ENCODE measurements around the gene TMEM164.

DNA sequence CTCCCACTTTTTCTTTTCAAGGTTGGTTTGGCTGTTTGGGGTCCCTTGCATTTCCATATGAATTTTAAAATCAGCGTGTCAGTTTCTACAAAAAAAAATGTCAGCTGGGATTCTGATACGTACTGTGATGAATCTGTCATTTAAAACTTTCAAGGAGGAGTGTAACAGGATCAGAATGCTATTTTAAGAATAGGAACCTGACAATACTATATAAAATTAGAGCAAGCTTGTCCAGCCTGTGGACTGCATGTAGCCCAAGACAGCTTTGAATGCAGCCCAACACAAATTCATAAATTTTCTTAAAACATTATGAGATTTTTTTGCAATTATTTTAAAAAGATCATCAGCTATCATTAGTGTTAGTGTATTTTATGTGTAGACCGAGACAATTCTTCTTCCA is 56.5 kb downstream of the TMEM164 start:
- TF ChIP-seq POLR2AphosphoS5 (IDR thresholded peaks at IDR 0.05; ENCODE audit: low read depth): no peak
- TF ChIP-seq, protein P1, sequence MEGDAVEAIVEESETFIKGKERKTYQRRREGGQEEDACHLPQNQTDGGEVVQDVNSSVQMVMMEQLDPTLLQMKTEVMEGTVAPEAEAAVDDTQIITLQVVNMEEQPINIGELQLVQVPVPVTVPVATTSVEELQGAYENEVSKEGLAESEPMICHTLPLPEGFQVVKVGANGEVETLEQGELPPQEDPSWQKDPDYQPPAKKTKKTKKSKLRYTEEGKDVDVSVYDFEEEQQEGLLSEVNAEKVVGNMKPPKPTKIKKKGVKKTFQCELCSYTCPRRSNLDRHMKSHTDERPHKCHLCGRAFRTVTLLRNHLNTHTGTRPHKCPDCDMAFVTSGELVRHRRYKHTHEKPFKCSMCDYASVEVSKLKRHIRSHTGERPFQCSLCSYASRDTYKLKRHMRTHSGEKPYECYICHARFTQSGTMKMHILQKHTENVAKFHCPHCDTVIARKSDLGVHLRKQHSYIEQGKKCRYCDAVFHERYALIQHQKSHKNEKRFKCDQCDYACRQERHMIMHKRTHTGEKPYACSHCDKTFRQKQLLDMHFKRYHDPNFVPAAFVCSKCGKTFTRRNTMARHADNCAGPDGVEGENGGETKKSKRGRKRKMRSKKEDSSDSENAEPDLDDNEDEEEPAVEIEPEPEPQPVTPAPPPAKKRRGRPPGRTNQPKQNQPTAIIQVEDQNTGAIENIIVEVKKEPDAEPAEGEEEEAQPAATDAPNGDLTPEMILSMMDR (IDR thresholded peaks at IDR 0.05; ENCODE audit: insufficient read depth, low read length): no peak
